K562 (cell line): ENCODE data around the gene CD69.
A peak's percentile ranks its signal among the peaks of the same experiment; 100 is the strongest.

Experiments used
- HDGF ChIP-seq: fragments of 450-650 bp; IDR thresholded peaks from 2 replicates; pipeline ENCODE4 v1.6.1; 2016
- MYC ChIP-seq, 2 experiments: fragments of 250-450 bp in 1 of 2; sonication (Bioruptor Pico) in 1 of 2; IDR thresholded peaks; 2 replicates each; pipeline versions ENCODE4 v1.5.1 to v1.6.1; 2012 to 2021; ENCODE audit warnings: low read depth in 2 of 2, borderline replicate concordance in 1 of 2, improper control_type of control experiment in 1 of 2, low read length in 1 of 2, mild to moderate bottlenecking in 1 of 2, moderate library complexity in 1 of 2
- POLR2AphosphoS5 ChIP-seq: IDR thresholded peaks from 2 replicates; pipeline ENCODE4 v1.6.1; 2011; ENCODE audit warnings: mild to moderate bottlenecking, low read depth, low read length, moderate library complexity; ENCODE audit not compliant: control insufficient read depth, insufficient read depth
- TF ChIP-seq, protein P1 (sequence below): fragments of 450-650 bp; formaldehyde crosslinking; IDR thresholded peaks from 2 replicates; pipeline ENCODE4 v1.4.0; 2022; ENCODE audit warnings: missing genetic modification characterization
- TF ChIP-seq, protein P2 (sequence below): fragments of 450-650 bp; formaldehyde crosslinking; IDR thresholded peaks from 2 replicates; pipeline ENCODE4 v1.4.0; 2022; ENCODE audit warnings: missing genetic modification characterization
- TF ChIP-seq, protein P3 (sequence below): fragments of 250-450 bp; sonication (Bioruptor Pico); IDR thresholded peaks from 2 replicates; pipeline ENCODE4 v1.5.0; 2021; ENCODE audit warnings: mild to moderate bottlenecking, borderline replicate concordance

GRCh38 chr12:9760699-9761418 is at the start of gene CD69:
- TF ChIP-seq HDGF = no peak
- no peak for TF ChIP-seq MYC (IDR thresholded peaks at IDR 0.05; ENCODE audit: low read depth, low read length)
- no peak for TF ChIP-seq MYC (CRISPR knock-in tag; IDR thresholded peaks at IDR 0.05; ENCODE audit: borderline replicate concordance, low read depth)
- TF ChIP-seq, protein P1, sequence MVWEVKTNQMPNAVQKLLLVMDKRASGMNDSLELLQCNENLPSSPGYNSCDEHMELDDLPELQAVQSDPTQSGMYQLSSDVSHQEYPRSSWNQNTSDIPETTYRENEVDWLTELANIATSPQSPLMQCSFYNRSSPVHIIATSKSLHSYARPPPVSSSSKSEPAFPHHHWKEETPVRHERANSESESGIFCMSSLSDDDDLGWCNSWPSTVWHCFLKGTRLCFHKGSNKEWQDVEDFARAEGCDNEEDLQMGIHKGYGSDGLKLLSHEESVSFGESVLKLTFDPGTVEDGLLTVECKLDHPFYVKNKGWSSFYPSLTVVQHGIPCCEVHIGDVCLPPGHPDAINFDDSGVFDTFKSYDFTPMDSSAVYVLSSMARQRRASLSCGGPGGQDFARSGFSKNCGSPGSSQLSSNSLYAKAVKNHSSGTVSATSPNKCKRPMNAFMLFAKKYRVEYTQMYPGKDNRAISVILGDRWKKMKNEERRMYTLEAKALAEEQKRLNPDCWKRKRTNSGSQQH (CRISPR knock-in tag) = no peak
- TF ChIP-seq, protein P2, sequence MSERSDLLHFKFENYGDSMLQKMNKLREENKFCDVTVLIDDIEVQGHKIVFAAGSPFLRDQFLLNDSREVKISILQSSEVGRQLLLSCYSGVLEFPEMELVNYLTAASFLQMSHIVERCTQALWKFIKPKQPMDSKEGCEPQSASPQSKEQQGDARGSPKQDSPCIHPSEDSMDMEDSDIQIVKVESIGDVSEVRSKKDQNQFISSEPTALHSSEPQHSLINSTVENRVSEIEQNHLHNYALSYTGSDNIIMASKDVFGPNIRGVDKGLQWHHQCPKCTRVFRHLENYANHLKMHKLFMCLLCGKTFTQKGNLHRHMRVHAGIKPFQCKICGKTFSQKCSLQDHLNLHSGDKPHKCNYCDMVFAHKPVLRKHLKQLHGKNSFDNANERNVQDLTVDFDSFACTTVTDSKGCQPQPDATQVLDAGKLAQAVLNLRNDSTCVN = no peak
- peak; percentile 95 for TF ChIP-seq POLR2AphosphoS5
- TF ChIP-seq, protein P3, sequence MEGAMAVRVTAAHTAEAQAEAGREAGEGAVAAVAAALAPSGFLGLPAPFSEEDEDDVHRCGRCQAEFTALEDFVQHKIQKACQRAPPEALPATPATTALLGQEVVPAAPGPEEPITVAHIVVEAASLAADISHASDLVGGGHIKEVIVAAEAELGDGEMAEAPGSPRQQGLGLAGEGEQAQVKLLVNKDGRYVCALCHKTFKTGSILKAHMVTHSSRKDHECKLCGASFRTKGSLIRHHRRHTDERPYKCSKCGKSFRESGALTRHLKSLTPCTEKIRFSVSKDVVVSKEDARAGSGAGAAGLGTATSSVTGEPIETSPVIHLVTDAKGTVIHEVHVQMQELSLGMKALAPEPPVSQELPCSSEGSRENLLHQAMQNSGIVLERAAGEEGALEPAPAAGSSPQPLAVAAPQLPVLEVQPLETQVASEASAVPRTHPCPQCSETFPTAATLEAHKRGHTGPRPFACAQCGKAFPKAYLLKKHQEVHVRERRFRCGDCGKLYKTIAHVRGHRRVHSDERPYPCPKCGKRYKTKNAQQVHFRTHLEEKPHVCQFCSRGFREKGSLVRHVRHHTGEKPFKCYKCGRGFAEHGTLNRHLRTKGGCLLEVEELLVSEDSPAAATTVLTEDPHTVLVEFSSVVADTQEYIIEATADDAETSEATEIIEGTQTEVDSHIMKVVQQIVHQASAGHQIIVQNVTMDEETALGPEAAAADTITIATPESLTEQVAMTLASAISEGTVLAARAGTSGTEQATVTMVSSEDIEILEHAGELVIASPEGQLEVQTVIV = no peak
